SU-DHL-6 (cell line): ENCODE results near the gene MIDN.

Source experiments
- H2AFZ ChIP-seq: fragments of 200-600 bp; sonication (generic); 2 replicates; pipeline ENCODE4 v1.6.1; 2014; ENCODE audit warnings: low read depth, mild to moderate bottlenecking, moderate library complexity, mixed read lengths, antibody characterized with exemption, low read length; ENCODE audit not compliant: severe bottlenecking
- H3F3A ChIP-seq: fragments of 200-600 bp; shearing (Covaris generic); 2 replicates; pipeline ENCODE4 v1.6.0; 2016; ENCODE audit warnings: antibody characterized with exemption, mild to moderate bottlenecking; ENCODE audit not compliant: insufficient read depth
- H3K27ac ChIP-seq: fragments of 200-600 bp; sonication (generic); 2 replicates; pipeline ENCODE4 v1.5.1; 2016; ENCODE audit warnings: low read depth, mild to moderate bottlenecking, low read length, moderate library complexity, mixed read lengths
- H3K27me3 ChIP-seq: fragments of 200-600 bp; sonication (generic), shearing (Covaris generic); 2 replicates; pipeline ENCODE4 v1.6.0; 2014; ENCODE audit warnings: mild to moderate bottlenecking, low read length
- H3K36me3 ChIP-seq: fragments of 200-600 bp; sonication (generic); 2 replicates; pipeline ENCODE4 v1.6.1; 2014; ENCODE audit warnings: mild to moderate bottlenecking, low read length, mixed read lengths
- H3K4me2 ChIP-seq: fragments of 300-600, 200-600 bp; shearing (Covaris generic), sonication (generic); 2 replicates; pipeline ENCODE4 v1.6.0; 2014; ENCODE audit warnings: low read length, low read depth, mild to moderate bottlenecking; ENCODE audit not compliant: poor library complexity, severe bottlenecking
- H3K4me3 ChIP-seq: fragments of 200-600 bp; sonication (generic); 2 replicates; pipeline ENCODE4 v1.5.1; 2014; ENCODE audit warnings: antibody characterized with exemption, low read length, mild to moderate bottlenecking, mixed read lengths; ENCODE audit not compliant: insufficient read depth, poor library complexity, severe bottlenecking
- H3K79me2 ChIP-seq: fragments of 200-600 bp; sonication (generic); 2 replicates; pipeline ENCODE4 v1.6.1; 2014; ENCODE audit warnings: mild to moderate bottlenecking, low read length, moderate library complexity; ENCODE audit not compliant: insufficient read depth
- H3K9ac ChIP-seq: fragments of 200-600 bp; sonication (generic); 2 replicates; pipeline ENCODE4 v1.7.0; 2014; ENCODE audit warnings: mild to moderate bottlenecking, low read length
- H3K9me2 ChIP-seq: fragments of 200-600 bp; sonication (generic); replicated peaks from 2 replicates; pipeline ENCODE4 v1.6.1; 2014; ENCODE audit warnings: low read length; ENCODE audit not compliant: insufficient read depth
- H3K9me3 ChIP-seq: fragments of 200-600 bp; sonication (generic); 2 replicates; pipeline ENCODE4 v1.6.1; 2014; ENCODE audit warnings: low read length, mixed read lengths; ENCODE audit not compliant: insufficient read depth
- H4K20me1 ChIP-seq: fragments of 200-600 bp; sonication (generic); 2 replicates; pipeline ENCODE4 v1.6.1; 2014; ENCODE audit warnings: low read depth, mild to moderate bottlenecking, antibody characterized with exemption, low read length, moderate library complexity, mixed read lengths
- EZH2phosphoT487 ChIP-seq: fragments of 200-600 bp; sonication (generic), shearing (Covaris generic); conservative IDR thresholded peaks from 2 replicates; pipeline ENCODE4 v1.6.1; 2018; ENCODE audit warnings: mild to moderate bottlenecking, antibody characterized with exemption, low read length, moderate library complexity, mixed read lengths
- TF ChIP-seq, protein P1 (sequence below): fragments of 200-600 bp; sonication (generic); IDR thresholded peaks from one replicate; pipeline ENCODE4 v1.5.1; 2017; ENCODE audit warnings: antibody characterized with exemption, mild to moderate bottlenecking, low read length, moderate library complexity; ENCODE audit not compliant: insufficient read depth, poor library complexity, severe bottlenecking

Gene MIDN

DNA sequence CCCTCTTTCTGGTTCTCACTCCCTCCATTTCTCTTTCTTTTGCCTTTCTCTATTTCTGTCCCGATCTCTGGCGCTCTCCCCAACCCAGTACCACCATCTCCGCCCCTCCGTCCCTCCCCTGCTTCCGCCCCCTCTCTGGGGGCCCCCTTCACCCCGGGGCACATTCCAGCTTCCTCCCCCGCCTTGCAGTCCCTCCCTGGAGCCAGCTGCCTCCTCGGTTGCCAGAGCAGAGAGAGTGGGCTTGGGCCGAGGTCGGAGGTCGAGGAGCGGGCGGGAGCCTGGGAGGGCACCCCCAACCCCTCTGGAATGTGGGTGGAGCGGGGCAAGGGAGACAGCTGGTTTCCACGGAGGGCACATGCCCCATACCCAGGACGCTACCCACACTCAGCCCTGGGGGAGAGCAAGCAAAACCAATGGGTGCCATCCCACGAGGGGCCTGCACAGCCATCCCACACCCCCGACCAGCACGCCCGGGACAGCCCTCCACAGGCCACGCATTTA is 14.3 kb downstream of the MIDN start:
- Histone ChIP-seq H4K20me1 (no peaks in the 10 kb centered on the region), H3K27ac (peak overlapping the region; percentile 86), H3K9me3 (no peaks in the 10 kb centered on the region), H3K36me3 (no peaks in the 10 kb centered on the region), H3K27me3 (no peaks in the 10 kb centered on the region), H3F3A (peaks cover 67% of the 10 kb centered on the region), H2AFZ (no peak overlapping the region), H3K9ac (peak overlapping the region; percentile 90), H3K4me3 (peak overlapping the region; percentile 84), H3K4me2 (peak overlapping the region; percentile 91), H3K79me2 (no peaks in the 10 kb centered on the region), H3K9me2 (no peaks in the 10 kb centered on the region)
- TF ChIP-seq EZH2phosphoT487, result no peak
- TF ChIP-seq, protein P1, sequence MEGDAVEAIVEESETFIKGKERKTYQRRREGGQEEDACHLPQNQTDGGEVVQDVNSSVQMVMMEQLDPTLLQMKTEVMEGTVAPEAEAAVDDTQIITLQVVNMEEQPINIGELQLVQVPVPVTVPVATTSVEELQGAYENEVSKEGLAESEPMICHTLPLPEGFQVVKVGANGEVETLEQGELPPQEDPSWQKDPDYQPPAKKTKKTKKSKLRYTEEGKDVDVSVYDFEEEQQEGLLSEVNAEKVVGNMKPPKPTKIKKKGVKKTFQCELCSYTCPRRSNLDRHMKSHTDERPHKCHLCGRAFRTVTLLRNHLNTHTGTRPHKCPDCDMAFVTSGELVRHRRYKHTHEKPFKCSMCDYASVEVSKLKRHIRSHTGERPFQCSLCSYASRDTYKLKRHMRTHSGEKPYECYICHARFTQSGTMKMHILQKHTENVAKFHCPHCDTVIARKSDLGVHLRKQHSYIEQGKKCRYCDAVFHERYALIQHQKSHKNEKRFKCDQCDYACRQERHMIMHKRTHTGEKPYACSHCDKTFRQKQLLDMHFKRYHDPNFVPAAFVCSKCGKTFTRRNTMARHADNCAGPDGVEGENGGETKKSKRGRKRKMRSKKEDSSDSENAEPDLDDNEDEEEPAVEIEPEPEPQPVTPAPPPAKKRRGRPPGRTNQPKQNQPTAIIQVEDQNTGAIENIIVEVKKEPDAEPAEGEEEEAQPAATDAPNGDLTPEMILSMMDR, result no peak

DNA sequence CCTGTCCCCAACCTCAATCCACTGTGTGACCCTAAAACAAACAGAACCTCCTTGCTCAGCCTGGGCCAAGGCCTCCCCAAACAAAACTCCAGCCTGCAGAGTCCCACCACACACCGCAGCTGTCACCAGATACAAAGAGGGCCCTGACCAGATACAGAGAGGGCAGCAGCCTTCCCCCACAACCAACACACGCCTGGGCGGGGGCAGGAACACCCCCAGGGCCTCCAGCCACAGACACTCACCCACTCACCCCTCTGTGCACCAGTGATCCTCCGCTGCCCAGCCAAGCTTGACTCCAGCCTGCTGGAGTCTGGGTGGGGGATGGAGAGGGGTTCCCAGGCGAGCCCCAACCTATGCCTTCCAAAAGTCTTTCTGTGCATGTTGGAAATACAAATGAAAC is 14.8 kb downstream of the MIDN start:
- Histone ChIP-seq H3K9me2 (no peaks in the 10 kb centered on the region), H4K20me1 (no peaks in the 10 kb centered on the region), H3K27me3 (no peaks in the 10 kb centered on the region), H3F3A (peaks cover 62% of the 10 kb centered on the region), H3K79me2 (no peaks in the 10 kb centered on the region), H3K4me3 (no peak overlapping the region), H3K9ac (peak overlapping the region; percentile 90), H3K4me2 (peak overlapping the region; percentile 91), H3K9me3 (no peaks in the 10 kb centered on the region), H2AFZ (no peak overlapping the region), H3K27ac (peak overlapping the region; percentile 86), H3K36me3 (no peaks in the 10 kb centered on the region)
- TF ChIP-seq, protein P1, result no peak

DNA sequence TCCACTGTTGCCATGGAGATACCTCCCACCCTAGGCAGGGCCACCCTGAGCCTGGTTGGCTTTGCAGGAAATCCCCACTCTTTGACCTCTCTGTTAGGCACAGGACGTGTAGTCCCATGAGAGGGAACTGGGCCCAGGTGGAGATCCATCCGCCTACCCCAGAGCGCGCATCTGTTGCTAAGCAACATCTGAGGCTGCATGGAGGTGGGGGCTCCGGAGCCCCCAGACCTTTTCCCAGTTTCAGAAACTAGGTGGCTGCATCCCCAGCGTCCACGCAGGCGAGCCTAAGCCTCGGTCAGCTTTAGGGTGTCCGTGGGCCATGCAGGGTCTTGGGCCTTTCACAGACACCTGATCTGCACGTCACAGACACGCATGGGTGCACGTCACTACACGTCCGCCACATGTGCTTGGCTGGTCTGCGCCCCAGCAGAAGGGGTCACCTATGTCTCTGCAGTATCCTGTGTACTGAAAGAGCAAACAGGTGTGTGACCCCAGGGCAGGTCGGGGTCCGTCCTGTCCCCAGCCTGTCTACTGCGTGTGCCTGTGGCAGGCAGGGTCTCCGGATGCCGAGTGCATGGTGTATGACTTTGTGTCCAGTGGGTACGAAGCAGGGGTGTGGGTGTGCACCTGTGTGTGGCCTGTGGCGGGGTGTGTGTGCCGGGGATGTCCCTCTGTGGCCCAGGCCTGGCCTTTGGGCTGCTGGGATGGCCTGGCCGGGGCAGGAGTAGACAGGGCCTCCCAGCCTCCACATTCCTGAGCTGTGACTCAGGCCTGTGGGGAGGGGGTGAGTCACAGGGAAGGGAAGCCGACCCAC is 16.6 kb downstream of the MIDN start:
- Histone ChIP-seq H3K79me2 (peaks cover 5% of the 10 kb centered on the region), H3K4me2 (peak overlapping the region; percentile 30), H3K9me2 (no peaks in the 10 kb centered on the region), H3K27me3 (no peaks in the 10 kb centered on the region), H3K9ac (peak overlapping the region; percentile 6; the same call in 1 of the 2 replicates), H3F3A (peaks cover 49% of the 10 kb centered on the region), H2AFZ (no peak overlapping the region), H3K4me3 (no peak overlapping the region), H4K20me1 (no peaks in the 10 kb centered on the region; the same call in 1 of the 2 replicates), H3K9me3 (no peaks in the 10 kb centered on the region), H3K27ac (peak overlapping the region; percentile 86), H3K36me3 (no peaks in the 10 kb centered on the region)
- TF ChIP-seq, protein P1, result no peak
- TF ChIP-seq EZH2phosphoT487, result no peak
